NOMO-1 (cell line): ENCODE results near the gene KDM6B.

Source experiments
- DNase-seq, 2 experiments: peaks; one replicate each; lab custom pipeline; 2025; ENCODE audit not compliant: unreplicated experiment in 2 of 2; lab: John Stamatoyannopoulos, UW

Gene KDM6B

DNA sequence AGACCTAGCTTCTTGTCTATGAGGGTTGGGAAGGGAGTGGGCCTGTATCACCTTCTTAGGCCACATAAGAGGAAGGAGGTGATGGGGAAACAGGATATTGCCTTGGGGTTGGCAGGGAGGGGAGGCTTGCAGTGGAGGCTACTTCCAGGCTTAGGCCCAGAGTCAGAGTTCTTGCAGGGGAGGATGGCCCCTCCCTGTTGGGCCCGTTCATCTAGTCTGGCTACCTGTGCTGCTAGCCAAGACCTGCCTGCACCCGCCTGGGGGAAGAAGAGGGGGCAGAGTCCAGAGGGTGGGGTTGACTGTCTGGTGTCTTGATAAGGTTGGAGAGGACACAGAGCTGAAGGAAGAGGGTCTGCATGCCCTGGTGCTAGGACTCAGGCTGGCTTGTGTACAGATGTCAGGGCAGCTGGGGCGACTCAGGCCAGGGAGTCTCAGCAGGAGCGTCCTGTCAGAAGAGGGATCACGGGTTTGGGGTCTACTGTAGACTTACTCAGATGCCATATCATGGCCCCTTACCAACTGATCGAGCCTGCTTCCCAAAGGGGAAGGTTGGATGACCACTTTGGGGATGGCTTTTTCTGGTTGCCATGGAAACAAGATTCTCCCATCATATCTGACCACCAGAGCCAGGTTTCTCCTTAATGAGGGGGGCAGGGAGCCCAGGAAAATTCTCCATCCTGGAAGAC lies 5.3 kb downstream of the KDM6B start:
- DNase-seq = peak; percentile 73 to 93

GRCh38 chr17:7839876-7840261 lies 5.9 kb downstream of the KDM6B start:
- peak in 1 of 2 experiments; percentile 22 for DNase-seq

GRCh38 chr17:7840441-7840840 lies 6.4 kb downstream of the KDM6B start:
- DNase-seq = no peak

DNA sequence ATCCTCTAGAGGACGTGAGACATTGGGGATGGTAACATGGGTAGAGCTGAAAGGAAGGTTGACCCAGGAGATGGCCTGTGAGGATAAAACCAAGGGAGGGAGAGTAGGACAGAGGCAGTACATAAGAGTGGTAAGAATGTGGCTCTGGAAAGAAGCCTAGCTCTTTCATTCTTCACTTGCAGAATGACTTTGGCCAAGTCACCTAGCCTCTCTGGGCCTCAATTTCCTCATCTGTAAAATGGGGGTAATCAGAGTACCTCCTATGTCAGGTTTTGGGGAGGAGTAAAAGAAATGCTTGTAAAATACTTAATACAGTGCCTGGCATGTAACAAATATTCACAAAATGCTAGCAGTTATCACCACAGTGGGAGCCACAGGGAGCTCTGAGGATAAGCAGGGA lies 6.9 kb downstream of the KDM6B start:
- DNase-seq = no peak

DNA sequence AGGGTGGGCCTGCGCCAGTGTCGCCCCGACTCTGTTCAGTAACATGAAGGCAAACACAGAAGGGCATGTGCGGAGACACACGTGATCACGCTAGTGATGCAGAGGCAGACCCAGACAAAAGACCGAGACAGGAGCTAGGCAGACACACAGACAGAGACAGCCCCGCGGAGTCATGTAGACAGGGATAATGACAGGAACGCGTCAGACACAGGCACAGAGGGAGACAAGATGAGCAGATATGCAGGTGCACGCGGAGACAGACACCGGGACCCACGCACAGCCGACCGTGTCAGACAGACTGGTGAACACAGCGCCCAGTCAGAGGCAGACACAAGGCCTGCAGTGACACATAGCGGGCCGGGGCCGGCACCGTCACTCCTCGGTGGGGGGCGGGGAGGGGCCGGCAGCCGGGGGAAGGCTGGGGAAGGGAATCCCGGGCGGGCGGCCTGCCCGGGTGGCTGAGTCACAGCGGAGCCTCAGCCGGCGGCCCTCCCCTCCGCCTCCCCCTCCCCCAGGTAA lies 7.4 kb downstream of the KDM6B start:
- peak; percentile 66 to 81 for DNase-seq

DNA sequence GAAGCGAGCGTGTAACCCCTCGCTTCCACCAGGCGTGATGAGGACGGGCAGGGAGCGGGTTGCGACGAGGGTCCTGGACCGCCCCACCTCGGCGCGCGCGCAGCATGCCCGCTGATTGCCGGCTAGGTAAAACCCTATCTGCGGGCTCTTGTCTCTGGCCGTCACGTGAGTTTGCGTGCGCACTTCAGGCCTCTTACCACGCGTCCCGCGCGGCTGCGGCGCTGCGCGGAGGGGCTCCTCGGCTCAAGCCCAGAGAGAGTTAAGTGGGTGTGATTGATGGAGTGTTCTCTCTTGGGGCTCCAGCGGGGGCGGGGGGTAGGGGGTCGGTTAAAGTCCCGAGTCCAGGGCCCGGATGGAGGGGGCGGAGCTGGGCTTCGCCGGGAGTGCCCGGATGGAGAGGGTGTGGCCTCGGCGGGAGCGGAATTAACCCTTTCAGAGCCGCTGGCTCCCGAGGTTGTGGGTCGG lies 7.9 kb downstream of the KDM6B start:
- peak; percentile 72 to 83 for DNase-seq

DNA sequence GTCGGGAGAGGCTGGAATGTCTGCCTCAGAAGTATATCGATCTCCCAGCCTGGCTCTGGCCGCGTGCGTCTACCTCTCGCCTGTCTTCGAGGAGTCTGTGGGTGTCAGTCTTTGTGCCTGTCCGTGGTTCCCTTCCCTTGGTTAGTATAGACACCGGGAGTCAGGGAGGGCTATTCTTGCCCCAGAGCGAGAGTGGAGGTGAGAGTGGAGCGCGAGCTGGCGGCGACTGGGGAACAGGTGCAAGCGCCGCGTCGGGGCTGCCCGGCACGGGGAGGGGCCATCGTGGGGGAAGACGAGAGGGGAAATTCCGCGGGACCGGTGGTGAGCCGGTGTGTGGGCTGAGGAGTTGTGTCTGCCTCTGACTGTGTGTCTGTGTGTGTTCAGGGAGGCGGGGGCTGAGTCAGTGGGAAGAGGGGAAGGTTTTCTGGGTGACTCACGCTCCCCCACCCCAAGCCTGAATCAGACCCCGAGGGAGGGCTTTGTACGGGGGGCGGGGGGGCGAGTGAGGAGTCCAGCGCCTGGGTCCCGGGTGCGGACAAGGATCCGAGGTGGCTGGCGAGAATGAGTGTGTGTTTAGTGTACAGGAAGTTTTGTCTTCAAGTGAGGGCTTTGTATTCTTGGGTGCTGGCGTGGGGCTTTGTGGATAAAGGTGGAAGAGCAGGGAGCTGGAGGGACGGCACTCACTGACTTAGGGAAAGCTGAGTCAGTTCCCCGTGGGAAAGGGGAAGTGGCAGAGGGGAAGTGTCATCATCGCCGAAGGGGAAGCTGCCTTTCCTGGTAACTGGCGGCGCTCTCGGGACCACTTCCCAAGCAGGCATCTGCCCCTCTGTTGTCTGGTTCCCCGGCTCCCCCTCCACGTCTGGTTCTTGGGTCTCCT lies 8.6 kb downstream of the KDM6B start:
- peak; percentile 45 to 61 for DNase-seq

GRCh38 chr17:7843257-7843535 lies 9.2 kb downstream of the KDM6B start:
- DNase-seq = no peak

- peak; percentile 82 to 88 for DNase-seq
Measured at GRCh38 chr17:7843536-7844291, 9.7 kb downstream of the KDM6B start.

DNA sequence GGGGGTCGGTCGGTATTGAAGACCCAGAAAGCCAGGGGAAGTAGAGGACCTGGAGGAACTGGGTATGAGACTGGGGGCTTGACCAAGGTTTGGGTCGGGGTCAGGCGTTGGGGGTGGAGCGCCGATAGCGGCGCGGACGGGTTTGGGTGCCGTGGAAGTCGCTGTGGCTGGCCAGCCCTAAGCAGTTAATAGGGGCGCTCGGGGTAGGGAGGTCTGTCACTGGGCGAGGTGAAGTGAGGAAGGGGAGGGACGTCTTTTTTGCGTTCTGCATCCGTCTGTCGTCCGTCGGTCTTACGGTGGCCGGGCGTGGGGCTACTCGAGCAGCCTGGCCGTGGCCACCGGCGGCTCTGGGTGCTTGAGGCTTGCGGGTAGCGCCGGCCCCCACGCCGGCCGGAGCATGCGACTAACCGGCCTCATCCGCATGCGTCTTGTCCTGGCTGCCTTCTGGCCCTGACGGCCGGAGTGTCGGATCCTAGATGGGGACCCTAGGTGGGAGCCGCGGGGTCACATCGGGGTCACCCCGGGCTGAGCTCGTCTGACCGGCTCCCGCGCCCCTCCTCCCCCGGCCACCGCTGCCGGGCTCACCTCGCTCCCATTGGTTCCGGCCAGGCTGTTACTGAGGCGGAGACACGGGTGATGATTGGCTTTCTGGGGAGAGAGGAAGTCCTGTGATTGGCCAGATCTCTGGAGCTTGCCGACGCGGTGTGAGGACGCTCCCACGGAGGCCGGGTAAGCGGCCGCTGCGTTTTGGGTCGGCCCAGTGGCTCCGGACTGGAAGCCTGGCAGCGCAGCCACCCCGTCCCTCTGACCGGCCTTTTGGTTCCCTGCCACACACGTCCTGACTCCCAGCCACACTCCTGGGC lies 10.5 kb downstream of the KDM6B start:
- peak; percentile 89 to 92 for DNase-seq

- DNase-seq = no peak
Measured at GRCh38 chr17:7845359-7846062, 11.5 kb downstream of the KDM6B start.

DNA sequence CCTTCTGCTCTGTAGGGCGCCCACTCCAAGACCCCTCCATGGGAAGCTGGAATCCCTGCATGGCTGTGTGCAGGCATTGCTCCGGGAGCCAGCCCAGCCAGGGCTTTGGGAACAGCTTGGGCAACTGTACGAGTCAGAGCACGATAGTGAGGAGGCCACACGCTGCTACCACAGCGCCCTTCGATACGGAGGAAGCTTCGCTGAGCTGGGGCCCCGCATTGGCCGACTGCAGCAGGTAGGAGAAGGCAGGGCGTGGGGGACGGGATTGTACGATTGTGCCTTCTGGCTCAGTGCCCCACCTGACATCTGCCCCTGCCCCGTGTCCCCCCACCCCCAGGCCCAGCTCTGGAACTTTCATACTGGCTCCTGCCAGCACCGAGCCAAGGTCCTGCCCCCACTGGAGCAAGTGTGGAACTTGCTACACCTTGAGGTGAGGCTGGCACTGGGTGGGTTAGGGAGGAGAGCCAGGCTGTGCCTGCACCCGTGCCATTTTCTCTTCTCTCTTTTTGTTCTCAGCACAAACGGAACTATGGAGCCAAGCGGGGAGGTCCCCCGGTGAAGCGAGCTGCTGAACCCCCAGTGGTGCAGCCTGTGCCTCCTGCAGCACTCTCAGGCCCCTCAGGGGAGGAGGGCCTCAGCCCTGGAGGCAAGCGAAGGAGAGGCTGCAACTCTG lies 12.2 kb downstream of the KDM6B start:
- no peak for DNase-seq

- no peak for DNase-seq
Measured at GRCh38 chr17:7846765-7847661, 13.0 kb downstream of the KDM6B start.

DNA sequence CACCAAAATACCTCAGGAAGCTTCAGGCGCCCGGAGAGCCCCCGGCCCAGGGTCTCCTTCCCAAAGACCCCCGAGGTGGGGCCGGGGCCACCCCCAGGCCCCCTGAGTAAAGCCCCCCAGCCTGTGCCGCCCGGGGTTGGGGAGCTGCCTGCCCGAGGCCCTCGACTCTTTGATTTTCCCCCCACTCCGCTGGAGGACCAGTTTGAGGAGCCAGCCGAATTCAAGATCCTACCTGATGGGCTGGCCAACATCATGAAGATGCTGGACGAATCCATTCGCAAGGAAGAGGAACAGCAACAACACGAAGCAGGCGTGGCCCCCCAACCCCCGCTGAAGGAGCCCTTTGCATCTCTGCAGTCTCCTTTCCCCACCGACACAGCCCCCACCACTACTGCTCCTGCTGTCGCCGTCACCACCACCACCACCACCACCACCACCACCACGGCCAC lies 14.1 kb downstream of the KDM6B start:
- no peak for DNase-seq

DNA sequence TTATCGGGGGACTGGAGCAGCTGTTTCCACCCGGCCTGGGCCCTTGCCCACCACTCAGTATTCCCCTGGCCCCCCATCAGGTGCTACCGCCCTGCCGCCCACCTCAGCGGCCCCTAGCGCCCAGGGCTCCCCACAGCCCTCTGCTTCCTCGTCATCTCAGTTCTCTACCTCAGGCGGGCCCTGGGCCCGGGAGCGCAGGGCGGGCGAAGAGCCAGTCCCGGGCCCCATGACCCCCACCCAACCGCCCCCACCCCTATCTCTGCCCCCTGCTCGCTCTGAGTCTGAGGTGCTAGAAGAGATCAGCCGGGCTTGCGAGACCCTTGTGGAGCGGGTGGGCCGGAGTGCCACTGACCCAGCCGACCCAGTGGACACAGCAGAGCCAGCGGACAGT lies 14.7 kb downstream of the KDM6B start:
- no peak for DNase-seq

DNA sequence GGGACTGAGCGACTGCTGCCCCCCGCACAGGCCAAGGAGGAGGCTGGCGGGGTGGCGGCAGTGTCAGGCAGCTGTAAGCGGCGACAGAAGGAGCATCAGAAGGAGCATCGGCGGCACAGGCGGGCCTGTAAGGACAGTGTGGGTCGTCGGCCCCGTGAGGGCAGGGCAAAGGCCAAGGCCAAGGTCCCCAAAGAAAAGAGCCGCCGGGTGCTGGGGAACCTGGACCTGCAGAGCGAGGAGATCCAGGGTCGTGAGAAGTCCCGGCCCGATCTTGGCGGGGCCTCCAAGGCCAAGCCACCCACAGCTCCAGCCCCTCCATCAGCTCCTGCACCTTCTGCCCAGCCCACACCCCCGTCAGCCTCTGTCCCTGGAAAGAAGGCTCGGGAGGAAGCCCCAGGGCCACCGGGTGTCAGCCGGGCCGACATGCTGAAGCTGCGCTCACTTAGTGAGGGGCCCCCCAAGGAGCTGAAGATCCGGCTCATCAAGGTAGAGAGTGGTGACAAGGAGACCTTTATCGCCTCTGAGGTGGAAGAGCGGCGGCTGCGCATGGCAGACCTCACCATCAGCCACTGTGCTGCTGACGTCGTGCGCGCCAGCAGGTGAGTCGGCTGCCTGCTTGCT lies 15.2 kb downstream of the KDM6B start:
- no peak for DNase-seq

DNA sequence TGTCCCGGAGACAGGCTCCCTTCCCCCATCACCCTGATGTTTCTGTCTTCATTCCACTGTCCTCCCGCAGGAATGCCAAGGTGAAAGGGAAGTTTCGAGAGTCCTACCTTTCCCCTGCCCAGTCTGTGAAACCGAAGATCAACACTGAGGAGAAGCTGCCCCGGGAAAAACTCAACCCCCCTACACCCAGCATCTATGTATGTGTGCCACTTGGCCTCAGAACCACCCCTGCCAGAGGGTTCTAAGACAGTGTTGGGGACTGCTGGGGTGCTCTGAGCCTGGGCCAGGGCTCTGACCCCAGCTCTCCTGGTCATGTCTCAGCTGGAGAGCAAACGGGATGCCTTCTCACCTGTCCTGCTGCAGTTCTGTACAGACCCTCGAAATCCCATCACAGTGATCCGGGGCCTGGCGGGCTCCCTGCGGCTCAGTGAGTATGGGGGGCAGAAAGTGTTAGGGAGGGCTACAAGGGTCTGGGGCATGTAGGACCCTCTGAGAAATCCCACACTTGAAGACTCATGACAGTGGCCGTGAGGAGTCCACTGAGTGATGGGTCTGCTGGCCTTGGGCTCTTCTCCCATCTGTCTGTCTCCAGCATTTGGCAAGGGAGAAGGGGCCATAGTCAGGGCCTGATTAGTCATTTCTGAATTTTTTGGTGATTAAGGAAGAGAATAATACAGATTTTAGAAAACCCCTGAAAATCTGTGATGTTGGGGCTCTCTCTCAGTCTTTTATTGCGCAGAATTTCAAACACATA lies 15.9 kb downstream of the KDM6B start:
- no peak for DNase-seq
